Cerebellar cortex (tissue), 1 donor: ENCODE data around the gene OS9.

Source experiments
- DNase-seq: peaks from one replicate; pipeline ENCODE4 v3.0.0-alpha.2; 2015; ENCODE audit warnings: low spot score

Gene OS9

GRCh38 chr12:57751788-57752667, 58.1 kb downstream of the OS9 start, which contains the start of gene CDK4:
CDK4 (minus strand) TSS chr12:57752310; CDS start chr12:57751717, 593 bp downstream.
- DNase-seq: peak; percentile 100

GRCh38 chr12:57752668-57753000, 58.7 kb downstream of the OS9 start:
- DNase-seq: no peak

- no peak for DNase-seq
Measured at GRCh38 chr12:57753756-57754337, 59.9 kb downstream of the OS9 start.

GRCh38 chr12:57754411-57755193, 60.7 kb downstream of the OS9 start, which contains the start of gene MARCHF9:
MARCHF9 (plus strand) TSS chr12:57755103; CDS start chr12:57755529, 426 bp downstream.
- DNase-seq: peak; percentile 85

GRCh38 chr12:57755194-57755453, 61.2 kb downstream of the OS9 start:
- DNase-seq: no peak

- no peak for DNase-seq
Measured at GRCh38 chr12:57755454-57756372, 61.8 kb downstream of the OS9 start.

GRCh38 chr12:57756406-57757341, 62.7 kb downstream of the OS9 start:
- no peak for DNase-seq

- no peak for DNase-seq
Measured at GRCh38 chr12:57757771-57758170, 63.8 kb downstream of the OS9 start.

- DNase-seq: no peak
Measured at GRCh38 chr12:57758552-57759359, 64.8 kb downstream of the OS9 start.

GRCh38 chr12:57759360-57759980, 65.5 kb downstream of the OS9 start:
- peak; percentile 53 for DNase-seq

GRCh38 chr12:57760347-57760982, 66.5 kb downstream of the OS9 start:
- DNase-seq: no peak

GRCh38 chr12:57761391-57761998, 67.6 kb downstream of the OS9 start:
- DNase-seq: no peak

GRCh38 chr12:57762463-57762862, 68.5 kb downstream of the OS9 start:
- no peak for DNase-seq

GRCh38 chr12:57763881-57764661, 70.1 kb downstream of the OS9 start:
- no peak for DNase-seq

GRCh38 chr12:57764662-57765002, 70.7 kb downstream of the OS9 start:
- DNase-seq: no peak

- no peak for DNase-seq
Measured at GRCh38 chr12:57765003-57765697, 71.2 kb downstream of the OS9 start.
